ENCODE results near the gene INTS3.
"Not testable (repeated sequence)": the region's sequence is repeated elsewhere in the genome, so short reads cannot be mapped to it uniquely, and the experiment has no call there.

Gene INTS3

GRCh38 chr1:153779781-153780541 lies 52.1 kb downstream of the INTS3 start:
- DNase-seq: no peak

GRCh38 chr1:153780551-153780950 lies 52.7 kb downstream of the INTS3 start:
- no peak for DNase-seq

- DNase-seq: not testable (repeated sequence)
Observed at GRCh38 chr1:153782648-153783047, 54.8 kb downstream of the INTS3 start.

- DNase-seq: peak; percentile 95
Observed at GRCh38 chr1:153783233-153784190, 55.7 kb downstream of the INTS3 start.

GRCh38 chr1:153786038-153786790 lies 58.4 kb downstream of the INTS3 start:
- no peak for DNase-seq

- peak; percentile 21 for DNase-seq
Observed at GRCh38 chr1:153789478-153790034, 61.7 kb downstream of the INTS3 start.

GRCh38 chr1:153790313-153790965 lies 62.6 kb downstream of the INTS3 start:
- DNase-seq: no peak

- no peak for DNase-seq
Observed at GRCh38 chr1:153790966-153791647, 63.3 kb downstream of the INTS3 start.

- no peak for DNase-seq
Observed at GRCh38 chr1:153791648-153792253, 63.9 kb downstream of the INTS3 start.

GRCh38 chr1:153792631-153793041 lies 64.8 kb downstream of the INTS3 start:
- DNase-seq: no peak

GRCh38 chr1:153793261-153793972 lies 65.6 kb downstream of the INTS3 start:
- no peak for DNase-seq

GRCh38 chr1:153793973-153794615 lies 66.2 kb downstream of the INTS3 start:
- no peak for DNase-seq

- DNase-seq: no peak
Observed at GRCh38 chr1:153794624-153795329, 66.9 kb downstream of the INTS3 start.

GRCh38 chr1:153795330-153795837 lies 67.5 kb downstream of the INTS3 start:
- DNase-seq: no peak

- DNase-seq: no peak
Observed at GRCh38 chr1:153795934-153796785, 68.3 kb downstream of the INTS3 start.

GRCh38 chr1:153796786-153797659 lies 69.2 kb downstream of the INTS3 start:
- peak; percentile 91 for DNase-seq

- no peak for DNase-seq
Observed at GRCh38 chr1:153798468-153798780, 70.6 kb downstream of the INTS3 start.
